Measurements from ENCODE around the gene SLC29A1.

The SLC29A1 gene

GRCh38 chr6:44207966-44208365 lies 15.4 kb upstream of the SLC29A1 start:
- Histone ChIP-seq H3K4me3 (ENCODE audit: low read depth in 1 of 2, low read length in 2 of 2) (no peak overlapping the region), H3K36me3 (ENCODE audit: control insufficient read depth in 1 of 2, insufficient read depth in 2 of 2, low read length in 2 of 2) (no peaks in the 10 kb centered on the region), H3K4me1 (ENCODE audit: control insufficient read depth in 1 of 2, insufficient read depth in 2 of 2, low read length in 2 of 2) (peaks cover 0 to 6% of the 10 kb centered on the region in 2 donors), H3K9me3 (ENCODE audit: control insufficient read depth in 1 of 2, low read length in 2 of 2) (no peaks in the 10 kb centered on the region), H3K27me3 (ENCODE audit: control insufficient read depth in 1 of 2, insufficient read depth in 2 of 2, low read length in 2 of 2) (no peaks in the 10 kb centered on the region), H3K9ac (ENCODE audit: low read depth in 1 of 2, low read length in 2 of 2) (no peak overlapping the region), H3K27ac (ENCODE audit: low read depth, low read length) (no peak overlapping the region)

- Histone ChIP-seq H3K4me3 (ENCODE audit: low read depth in 1 of 2, low read length in 2 of 2) (no peak overlapping the region), H3K27me3 (ENCODE audit: control insufficient read depth in 1 of 2, insufficient read depth in 2 of 2, low read length in 2 of 2) (no peaks in the 10 kb centered on the region), H3K36me3 (ENCODE audit: control insufficient read depth in 1 of 2, insufficient read depth in 2 of 2, low read length in 2 of 2) (no peaks in the 10 kb centered on the region), H3K27ac (ENCODE audit: low read depth, low read length) (no peak overlapping the region), H3K4me1 (ENCODE audit: control insufficient read depth in 1 of 2, insufficient read depth in 2 of 2, low read length in 2 of 2) (no peaks in the 10 kb centered on the region), H3K9ac (ENCODE audit: low read depth in 1 of 2, low read length in 2 of 2) (no peak overlapping the region), H3K9me3 (ENCODE audit: control insufficient read depth in 1 of 2, low read length in 2 of 2) (no peaks in the 10 kb centered on the region)
Observed at GRCh38 chr6:44211284-44211683, 12.1 kb upstream of the SLC29A1 start.

GRCh38 chr6:44214307-44214706 lies 9.1 kb upstream of the SLC29A1 start:
- Histone ChIP-seq H3K9me3 (ENCODE audit: control insufficient read depth in 1 of 2, low read length in 2 of 2) (no peaks in the 10 kb centered on the region), H3K36me3 (ENCODE audit: control insufficient read depth in 1 of 2, insufficient read depth in 2 of 2, low read length in 2 of 2) (no peaks in the 10 kb centered on the region), H3K4me1 (ENCODE audit: control insufficient read depth in 1 of 2, insufficient read depth in 2 of 2, low read length in 2 of 2) (peaks cover 18 to 23% of the 10 kb centered on the region in 2 donors), H3K27ac (ENCODE audit: low read depth, low read length) (no peak overlapping the region), H3K27me3 (ENCODE audit: control insufficient read depth in 1 of 2, insufficient read depth in 2 of 2, low read length in 2 of 2) (no peaks in the 10 kb centered on the region), H3K4me3 (ENCODE audit: low read depth in 1 of 2, low read length in 2 of 2) (no peak overlapping the region), H3K9ac (ENCODE audit: low read depth in 1 of 2, low read length in 2 of 2) (no peak overlapping the region)

GRCh38 chr6:44216677-44217331 lies 6.6 kb upstream of the SLC29A1 start, which contains the start of gene MYMX:
Gene MYMX (plus strand): TSS chr6:44216926. CDS start chr6:44217472, 546 bp downstream.
- Histone ChIP-seq H3K9me3 (ENCODE audit: control insufficient read depth in 1 of 2, low read length in 2 of 2) (no peaks in the 10 kb centered on the region), H3K27ac (ENCODE audit: low read depth, low read length) (no peak within 1 kb of the TSS), H3K4me1 (ENCODE audit: control insufficient read depth in 1 of 2, insufficient read depth in 2 of 2, low read length in 2 of 2) (peaks cover 26 to 33% of the 10 kb centered on the region in 2 donors), H3K36me3 (ENCODE audit: control insufficient read depth in 1 of 2, insufficient read depth in 2 of 2, low read length in 2 of 2) (no peaks in the 10 kb centered on the region), H3K9ac (ENCODE audit: low read depth in 1 of 2, low read length in 2 of 2) (peak within 1 kb of the TSS in 1 of 2 donors; percentile 12), H3K4me3 (ENCODE audit: low read depth in 1 of 2, low read length in 2 of 2) (no peak within 1 kb of the TSS), H3K27me3 (ENCODE audit: control insufficient read depth in 1 of 2, insufficient read depth in 2 of 2, low read length in 2 of 2) (no peaks in the 10 kb centered on the region)

- Histone ChIP-seq H3K27ac (ENCODE audit: low read depth, low read length) (no peak overlapping the region), H3K27me3 (ENCODE audit: control insufficient read depth in 1 of 2, insufficient read depth in 2 of 2, low read length in 2 of 2) (no peaks in the 10 kb centered on the region), H3K36me3 (ENCODE audit: control insufficient read depth in 1 of 2, insufficient read depth in 2 of 2, low read length in 2 of 2) (no peaks in the 10 kb centered on the region), H3K9ac (ENCODE audit: low read depth in 1 of 2, low read length in 2 of 2) (peak overlapping the region in 1 of 2 donors; percentile 12), H3K4me3 (ENCODE audit: low read depth in 1 of 2, low read length in 2 of 2) (no peak overlapping the region), H3K4me1 (ENCODE audit: control insufficient read depth in 1 of 2, insufficient read depth in 2 of 2, low read length in 2 of 2) (peaks cover 31 to 37% of the 10 kb centered on the region in 2 donors), H3K9me3 (ENCODE audit: control insufficient read depth in 1 of 2, low read length in 2 of 2) (no peaks in the 10 kb centered on the region)
Observed at GRCh38 chr6:44217332-44218143, 5.9 kb upstream of the SLC29A1 start.

GRCh38 chr6:44219053-44219814 lies 4.2 kb upstream of the SLC29A1 start:
- Histone ChIP-seq H3K4me1 (ENCODE audit: control insufficient read depth in 1 of 2, insufficient read depth in 2 of 2, low read length in 2 of 2) (peaks cover 42 to 47% of the 10 kb centered on the region in 2 donors), H3K9ac (ENCODE audit: low read depth in 1 of 2, low read length in 2 of 2) (peak overlapping the region; percentile 52 to 57), H3K4me3 (ENCODE audit: low read depth in 1 of 2, low read length in 2 of 2) (peak overlapping the region; percentile 63 to 68), H3K27ac (ENCODE audit: low read depth, low read length) (peak overlapping the region; percentile 67), H3K9me3 (ENCODE audit: control insufficient read depth in 1 of 2, low read length in 2 of 2) (no peaks in the 10 kb centered on the region), H3K27me3 (ENCODE audit: control insufficient read depth in 1 of 2, insufficient read depth in 2 of 2, low read length in 2 of 2) (no peaks in the 10 kb centered on the region), H3K36me3 (ENCODE audit: control insufficient read depth in 1 of 2, insufficient read depth in 2 of 2, low read length in 2 of 2) (no peaks in the 10 kb centered on the region)

GRCh38 chr6:44219815-44220784 lies 3.3 kb upstream of the SLC29A1 start:
- H3K36me3 ChIP-seq (ENCODE audit: control insufficient read depth in 1 of 2, insufficient read depth in 2 of 2, low read length in 2 of 2): no peaks in the 10 kb centered on the region
- peaks cover 49 to 54% of the 10 kb centered on the region in 2 donors for H3K4me1 ChIP-seq (ENCODE audit: control insufficient read depth in 1 of 2, insufficient read depth in 2 of 2, low read length in 2 of 2)
- no peaks in the 10 kb centered on the region for H3K9me3 ChIP-seq (ENCODE audit: control insufficient read depth in 1 of 2, low read length in 2 of 2)
- no peaks in the 10 kb centered on the region for H3K27me3 ChIP-seq (ENCODE audit: control insufficient read depth in 1 of 2, insufficient read depth in 2 of 2, low read length in 2 of 2)
- peak overlapping the region; percentile 28 for H3K27ac ChIP-seq (ENCODE audit: low read depth, low read length)
- H3K4me3 ChIP-seq (ENCODE audit: low read depth in 1 of 2, low read length in 2 of 2): peak overlapping the region; percentile 51 to 52
- no peak overlapping the region for H3K9ac ChIP-seq (ENCODE audit: low read depth in 1 of 2, low read length in 2 of 2)

- no peaks in the 10 kb centered on the region for H3K9me3 ChIP-seq (ENCODE audit: control insufficient read depth in 1 of 2, low read length in 2 of 2)
- no peak overlapping the region for H3K27ac ChIP-seq (ENCODE audit: low read depth, low read length)
- no peak overlapping the region for H3K4me3 ChIP-seq (ENCODE audit: low read depth in 1 of 2, low read length in 2 of 2)
- peak overlapping the region in 1 of 2 donors; percentile 32 for H3K9ac ChIP-seq (ENCODE audit: low read depth in 1 of 2, low read length in 2 of 2)
- peaks cover 55 to 58% of the 10 kb centered on the region in 2 donors for H3K4me1 ChIP-seq (ENCODE audit: control insufficient read depth in 1 of 2, insufficient read depth in 2 of 2, low read length in 2 of 2)
- H3K27me3 ChIP-seq (ENCODE audit: control insufficient read depth in 1 of 2, insufficient read depth in 2 of 2, low read length in 2 of 2): no peaks in the 10 kb centered on the region
- no peaks in the 10 kb centered on the region for H3K36me3 ChIP-seq (ENCODE audit: control insufficient read depth in 1 of 2, insufficient read depth in 2 of 2, low read length in 2 of 2)
Observed at GRCh38 chr6:44220913-44221290, 2.5 kb upstream of the SLC29A1 start.

- Histone ChIP-seq H3K9me3 (ENCODE audit: control insufficient read depth in 1 of 2, low read length in 2 of 2) (no peaks in the 10 kb centered on the region), H3K36me3 (ENCODE audit: control insufficient read depth in 1 of 2, insufficient read depth in 2 of 2, low read length in 2 of 2) (no peaks in the 10 kb centered on the region), H3K27me3 (ENCODE audit: control insufficient read depth in 1 of 2, insufficient read depth in 2 of 2, low read length in 2 of 2) (no peaks in the 10 kb centered on the region), H3K9ac (ENCODE audit: low read depth in 1 of 2, low read length in 2 of 2) (peak overlapping the region; percentile 32 to 46), H3K4me1 (ENCODE audit: control insufficient read depth in 1 of 2, insufficient read depth in 2 of 2, low read length in 2 of 2) (peaks cover 58 to 61% of the 10 kb centered on the region in 2 donors), H3K27ac (ENCODE audit: low read depth, low read length) (peak overlapping the region; percentile 70), H3K4me3 (ENCODE audit: low read depth in 1 of 2, low read length in 2 of 2) (no peak overlapping the region)
Observed at GRCh38 chr6:44221291-44221960, 2.0 kb upstream of the SLC29A1 start.

All from duodenal mucosa (tissue), 2 donors.